ENCODE measurements around the gene KLHL25. TPM values are rescaled to one million over a fixed set of nuclear protein-coding genes. Genes with fewer than 3 reads are reported as not detected.

Gene KLHL25
- total and polyA plus RNA-seq, 2 of the 8 experiments (the other 6 are each of a cell fraction or from before 2014, with no cell fraction given): 16.5 to 22.0 TPM

GRCh38 chr15:85726454-85726853, 68.3 kb downstream of the KLHL25 start:
- Histone ChIP-seq H2BK20ac (ENCODE audit: low read length) (no peak overlapping the region), H3K4me1 (replicated peaks in 1 of 4; ENCODE audit: control insufficient read depth in 3 of 4, insufficient read depth in 4 of 4, low read length in 3 of 4) (no peaks in the 10 kb centered on the region), H3K23me2 (ENCODE audit: low read depth, low read length) (no peaks in the 10 kb centered on the region), H2BK12ac (ENCODE audit: low read depth, low read length) (no peak overlapping the region), H3K9me3 (ENCODE audit: insufficient read depth in 2 of 2, low read depth in 1 of 2, low read length in 1 of 2) (no peaks in the 10 kb centered on the region), H3K14ac (ENCODE audit: insufficient read length) (no peak overlapping the region), H2BK5ac (ENCODE audit: low read depth, low read length) (no peak overlapping the region), H2AFZ (ENCODE audit: low read length) (no peak overlapping the region), H3K9ac (replicated peaks in 1 of 4; ENCODE audit: extremely low read depth in 1 of 4, low read depth in 3 of 4, low read length in 3 of 4) (no peak overlapping the region), H4K8ac (ENCODE audit: extremely low read depth, insufficient read depth, low read length) (no peak overlapping the region; the same call in 1 of the 2 replicates), H4K5ac (ENCODE audit: insufficient read length, low read depth, low read length) (no peak overlapping the region), H2AK5ac (ENCODE audit: low read depth, low read length) (no peak overlapping the region), H3K18ac (ENCODE audit: extremely low read depth, low read length) (no peak overlapping the region), H4K20me1 (replicated peaks in 1 of 2; ENCODE audit: control insufficient read depth in 1 of 2, insufficient read depth in 2 of 2, low read length in 2 of 2) (no peaks in the 10 kb centered on the region), H2BK120ac (replicated peaks; ENCODE audit: low read depth, low read length) (no peak overlapping the region), H2BK15ac (ENCODE audit: low read length) (no peak overlapping the region), H3K36me3 (ENCODE audit: control insufficient read depth in 2 of 4, insufficient read depth in 4 of 4, low read length in 3 of 4) (peaks cover 2 to 55% (median 24%) of the 10 kb centered on the region in 4 experiments; a peak in 7 of 8 replicates), H3K23ac (ENCODE audit: insufficient read length) (no peak overlapping the region), H3K4ac (replicated peaks; ENCODE audit: insufficient read length, low read depth, low read length) (no peak overlapping the region), H3K79me1 (ENCODE audit: low read depth, low read length) (no peaks in the 10 kb centered on the region; the same call in 1 of the 2 replicates), H3K79me2 (ENCODE audit: control insufficient read depth in 1 of 2, insufficient read depth in 2 of 2, low read length in 2 of 2) (no peaks in the 10 kb centered on the region), H3K4me2 (ENCODE audit: insufficient read depth in 1 of 2, low read depth in 2 of 2, low read length in 2 of 2) (no peak overlapping the region), H3K27me3 (replicated peaks in 1 of 4; ENCODE audit: control insufficient read depth in 3 of 4, extremely low read depth in 1 of 4, insufficient read depth in 3 of 4, low read length in 3 of 4) (no peaks in the 10 kb centered on the region), H3K27ac (ENCODE audit: low read depth, low read length) (no peak overlapping the region), H4K91ac (replicated peaks; ENCODE audit: insufficient read length, low read length) (no peak overlapping the region), H3K56ac (replicated peaks; ENCODE audit: insufficient read length, low read depth, low read length) (no peak overlapping the region), H3K4me3 (ENCODE audit: extremely low read depth in 1 of 4, insufficient read depth in 2 of 4, low read depth in 3 of 4, low read length in 4 of 4) (no peak overlapping the region)
- CTCF ChIA-PET (ENCODE audit: partially characterized antibody): interaction anchor here (0.9 kb wide), 1 partner anchor 13 kb away, joined by 3 read pairs; no protein-coding TSS in a partner anchor
- POLR2A ChIA-PET (ENCODE audit: partially characterized antibody): no interaction called here
- WGBS, 2 experiments (ENCODE audit: extremely low coverage in 1 of 2, insufficient coverage in 1 of 2, insufficient read length in 1 of 2, insufficient replicate concordance in 2 of 2, low coverage in 1 of 2, low lambda C conversion rate in 2 of 2, missing lambda C conversion rate in 1 of 2): 100% methylated on average over 2 of the region's 2 CpGs; no CpG with 5 or more reads in 1 of the 2 experiments
- no peak for TF ChIP-seq ATF2 (IDR thresholded peaks at IDR 0.05; ENCODE audit: low read length)
- TF ChIP-seq SAP30 (IDR thresholded peaks at IDR 0.05; ENCODE audit: insufficient read depth, insufficient replicate concordance, low read length): no peak
- no peak for TF ChIP-seq BACH1 (IDR thresholded peaks at IDR 0.05; ENCODE audit: low read length)
- DNase-seq (ENCODE audit: low read depth in 1 of 2, low spot score in 2 of 2) (no peak), FAIRE-seq (no peak)
